ENCODE data around the gene CLDND2.

The CLDND2 gene

GRCh38 chr19:51354742-51355148 lies 14.1 kb downstream of the CLDND2 start:
- no peak for DNase-seq (ENCODE audit: low spot score)

- DNase-seq (ENCODE audit: low spot score) = no peak
Observed at GRCh38 chr19:51354103-51354741, 14.6 kb downstream of the CLDND2 start.

- DNase-seq (ENCODE audit: low spot score) = no peak
Observed at GRCh38 chr19:51352783-51353360, 15.9 kb downstream of the CLDND2 start.

GRCh38 chr19:51351266-51351990 lies 17.4 kb downstream of the CLDND2 start:
- no peak for DNase-seq (ENCODE audit: low spot score)

GRCh38 chr19:51347209-51347928 lies 21.4 kb downstream of the CLDND2 start:
- no peak for DNase-seq (ENCODE audit: low spot score)

- no peak for DNase-seq (ENCODE audit: low spot score)
Observed at GRCh38 chr19:51346742-51347141, 22.1 kb downstream of the CLDND2 start.

- DNase-seq (ENCODE audit: low spot score) = no peak
Observed at GRCh38 chr19:51345076-51345620, 23.7 kb downstream of the CLDND2 start.

GRCh38 chr19:51342631-51343569 lies 25.9 kb downstream of the CLDND2 start:
- DNase-seq (ENCODE audit: low spot score) = no peak

- DNase-seq (ENCODE audit: low spot score) = no peak
Observed at GRCh38 chr19:51341976-51342580, 26.7 kb downstream of the CLDND2 start, which contains the start of gene VSIG10L. Gene VSIG10L, minus strand, starts transcription at chr19:51342139. Its CDS starts 15 bp downstream, at chr19:51342124.

GRCh38 chr19:51341066-51341465 lies 27.7 kb downstream of the CLDND2 start:
- no peak for DNase-seq (ENCODE audit: low spot score)

GRCh38 chr19:51339687-51340656 lies 28.8 kb downstream of the CLDND2 start:
- DNase-seq (ENCODE audit: low spot score) = peak; percentile 97

GRCh38 chr19:51339313-51339686 lies 29.5 kb downstream of the CLDND2 start:
- no peak for DNase-seq (ENCODE audit: low spot score)

- peak; percentile 82 for DNase-seq (ENCODE audit: low spot score)
Observed at GRCh38 chr19:51338563-51339312, 30.1 kb downstream of the CLDND2 start.

- DNase-seq (ENCODE audit: low spot score) = no peak
Observed at GRCh38 chr19:51337861-51338562, 30.8 kb downstream of the CLDND2 start.

- DNase-seq (ENCODE audit: low spot score) = no peak
Observed at GRCh38 chr19:51337141-51337860, 31.5 kb downstream of the CLDND2 start.

GRCh38 chr19:51333836-51334460 lies 34.9 kb downstream of the CLDND2 start:
- DNase-seq (ENCODE audit: low spot score) = peak; percentile 34

- no peak for DNase-seq (ENCODE audit: low spot score)
Observed at GRCh38 chr19:51331716-51332115, 37.1 kb downstream of the CLDND2 start.
